ENCODE measurements around the gene KRTAP4-9.
"Not testable (repeated sequence)": the region's sequence is repeated elsewhere in the genome, so short reads cannot be mapped to it uniquely, and the experiment has no call there.

The KRTAP4-9 gene

DNA sequence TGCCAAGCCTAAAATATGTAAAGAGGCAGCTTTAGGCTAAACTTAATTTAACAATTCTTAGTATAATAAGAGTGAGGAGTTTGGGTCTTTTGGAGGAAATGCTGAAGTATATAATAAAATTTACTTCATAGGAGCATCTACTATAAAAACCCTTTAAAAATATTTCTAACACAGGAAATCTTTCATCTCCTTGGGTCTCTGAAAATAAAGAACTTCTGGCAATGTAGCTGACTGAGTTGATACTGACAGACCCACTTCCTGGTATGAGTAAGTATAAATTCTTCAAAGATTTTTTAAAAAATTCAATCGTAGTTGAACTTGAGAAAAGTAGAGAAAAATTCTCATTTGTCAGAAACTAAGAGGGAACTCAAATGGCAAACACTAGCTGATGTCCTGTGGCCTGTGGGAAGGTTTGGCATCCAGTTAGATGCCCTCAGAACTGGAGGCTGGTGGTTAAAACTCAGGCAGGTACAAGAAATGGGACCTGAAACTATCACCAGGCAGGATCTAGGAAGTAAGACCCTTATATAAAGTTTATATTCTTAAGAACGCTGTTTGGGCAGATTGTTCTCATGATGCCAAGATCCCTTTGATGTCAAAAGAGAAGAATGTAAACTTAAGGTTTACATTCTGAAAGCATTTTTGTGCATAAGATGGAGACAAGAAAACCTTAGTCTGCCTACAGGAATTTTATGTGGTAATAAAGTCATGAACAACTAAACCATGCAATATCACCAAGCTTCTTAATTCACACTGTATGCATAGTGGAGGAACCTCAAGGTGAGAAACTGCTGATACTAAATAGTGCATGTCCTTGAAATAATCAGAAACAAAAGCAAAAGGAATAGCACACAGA, 28.9 kb downstream of the KRTAP4-9 start:
- no peak for DNase-seq

DNA sequence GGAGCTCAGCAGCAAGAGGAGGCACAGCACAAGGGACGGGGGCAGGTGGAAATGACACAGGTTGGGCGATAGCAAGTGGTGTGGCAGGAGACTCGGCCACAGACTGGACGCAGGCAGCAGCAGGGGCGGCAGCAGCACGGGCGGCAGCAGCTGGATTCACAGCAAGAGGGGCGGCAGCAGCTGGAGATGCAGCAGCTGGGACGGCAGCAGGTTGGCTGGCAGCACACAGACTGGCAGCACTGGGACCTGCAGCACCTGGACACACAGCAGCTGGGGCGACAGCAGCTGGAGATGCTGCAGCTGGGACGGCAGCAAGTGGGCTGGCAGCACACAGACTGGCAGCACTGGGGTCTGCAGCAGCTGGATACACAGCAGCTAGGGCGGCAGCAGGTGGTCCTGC, 34.7 kb downstream of the KRTAP4-9 start:
- not testable (repeated sequence) for DNase-seq

DNA sequence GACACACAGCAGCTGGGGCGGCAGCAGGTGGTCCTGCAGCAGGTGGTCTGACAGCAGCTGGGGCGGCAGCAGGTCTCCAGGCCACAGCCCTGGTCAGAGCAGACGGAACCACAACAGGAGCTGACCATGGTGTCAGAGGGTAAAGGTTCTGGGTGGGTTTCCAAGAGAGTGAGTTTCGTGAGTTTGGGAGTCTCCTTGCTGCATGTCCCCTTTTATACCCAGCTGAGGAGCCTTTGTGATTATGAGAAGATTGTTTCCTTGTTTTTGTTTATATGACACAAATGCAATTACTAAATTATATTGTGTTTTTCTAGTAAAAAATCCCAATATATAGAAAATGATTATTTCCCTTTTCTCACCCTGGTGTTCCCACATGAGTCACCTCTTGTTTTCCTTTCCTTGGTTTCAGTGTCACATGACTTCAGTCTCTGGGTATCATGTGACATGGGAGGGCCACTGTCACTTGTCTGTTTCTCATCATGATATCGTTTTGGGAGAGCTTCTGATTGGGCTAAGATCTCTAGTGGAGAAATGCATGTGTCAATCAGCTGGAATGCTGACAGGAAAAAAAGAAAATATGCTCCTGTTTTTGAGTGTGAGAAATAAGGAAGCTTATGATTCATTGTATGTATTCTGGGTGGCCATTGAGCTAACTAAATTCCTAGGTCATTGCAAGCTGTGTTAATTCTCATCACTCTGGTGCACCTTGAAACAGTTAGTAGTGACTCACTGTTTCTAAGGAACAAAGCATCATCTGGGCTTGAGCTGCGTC, 35.4 kb downstream of the KRTAP4-9 start, which contains the start of gene KRTAP4-6:
Gene KRTAP4-6 (minus strand): TSS at position 185 of the 772 bp plus-strand sequence. CDS start 57 bp downstream, at position 128.
- DNase-seq, result no peak

DNA sequence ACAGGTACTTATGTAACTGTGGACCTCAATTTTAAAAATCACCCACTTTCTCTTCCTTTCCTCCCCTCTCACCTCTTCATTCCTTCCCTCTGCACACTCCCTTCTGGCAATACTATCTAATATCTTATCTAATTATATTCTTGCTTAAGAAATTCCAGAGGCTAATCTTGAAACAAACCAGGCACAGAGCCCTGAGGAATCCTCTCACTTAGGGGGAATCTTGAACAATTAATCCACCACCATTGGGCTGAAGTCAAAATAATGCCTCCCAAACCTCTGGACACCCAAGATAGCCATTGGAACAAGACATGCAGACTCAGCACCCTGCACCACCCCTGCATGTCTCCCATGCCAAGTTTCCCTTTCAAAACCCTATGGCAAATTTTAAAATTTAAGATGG, 36.2 kb downstream of the KRTAP4-9 start:
- DNase-seq, result no peak

DNA sequence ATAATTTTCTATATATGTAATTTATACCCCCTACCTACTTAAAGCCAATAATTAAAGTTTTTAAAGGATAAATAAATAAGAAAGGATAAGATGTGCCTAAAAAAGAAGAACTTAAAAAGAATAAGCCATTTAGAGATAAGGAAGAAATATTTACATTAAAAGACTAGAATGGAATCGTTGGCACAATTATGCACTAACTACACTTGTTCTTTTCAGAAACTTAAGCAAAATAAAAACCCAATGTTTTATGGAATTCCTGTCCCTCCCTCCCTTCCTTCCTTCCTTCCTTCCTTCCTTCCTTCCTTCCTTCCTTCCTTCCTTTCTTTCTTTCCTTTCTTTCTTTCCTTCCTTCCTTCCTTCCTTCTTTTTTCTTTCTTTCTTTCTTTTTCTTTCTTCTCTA, 39.7 kb downstream of the KRTAP4-9 start:
- DNase-seq, result no peak

DNA sequence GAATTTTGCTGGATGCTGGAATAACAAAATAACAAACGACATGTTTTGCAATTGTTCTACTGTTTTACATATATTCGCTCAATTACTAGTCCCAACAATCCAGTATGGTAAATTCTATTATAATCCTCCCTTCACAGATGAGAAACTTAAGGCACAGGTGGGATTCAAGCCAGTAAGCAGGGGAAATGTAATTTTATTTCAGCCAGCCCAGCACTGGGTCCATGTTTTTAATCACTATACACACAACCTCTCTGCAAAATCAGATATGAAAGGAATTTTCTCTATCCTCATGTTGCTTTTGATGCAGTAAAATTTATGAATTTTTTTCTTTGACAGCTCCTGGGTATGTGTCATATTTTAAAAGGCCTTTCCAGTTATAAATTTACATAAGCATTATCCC, 40.1 kb downstream of the KRTAP4-9 start:
- DNase-seq, result no peak

DNA sequence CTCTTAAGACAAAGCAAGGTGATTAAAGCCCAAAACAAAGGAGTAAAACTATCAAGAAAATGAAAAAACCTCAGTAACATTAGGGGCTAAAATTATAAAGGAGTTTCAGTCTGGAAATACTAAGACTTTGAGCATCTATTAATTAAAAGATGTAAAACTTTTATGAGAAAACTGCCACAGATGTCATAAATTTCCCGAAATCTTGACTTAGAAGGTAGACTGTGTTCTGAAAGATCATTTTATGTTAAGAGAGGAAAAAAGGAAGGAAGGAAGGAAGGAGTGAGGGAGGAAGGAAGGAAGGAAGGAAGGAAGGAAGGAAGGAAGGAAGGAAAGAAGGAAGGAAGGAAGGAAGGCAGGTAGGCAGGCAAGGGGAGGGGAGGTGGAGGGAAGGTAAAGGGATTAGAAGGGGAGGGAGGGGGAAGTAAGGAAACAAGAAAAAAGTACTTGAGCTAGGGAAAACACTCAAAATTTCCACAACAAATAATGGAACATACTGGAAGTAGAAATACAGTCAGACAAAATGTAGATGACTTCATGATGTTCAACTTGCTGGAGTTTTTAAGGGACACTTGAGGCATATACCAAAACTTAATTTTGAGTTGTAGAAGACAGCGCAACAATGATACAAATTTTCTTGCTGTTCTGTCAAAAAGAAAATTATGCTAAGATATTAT, 42.5 kb downstream of the KRTAP4-9 start:
- no peak for DNase-seq

DNA sequence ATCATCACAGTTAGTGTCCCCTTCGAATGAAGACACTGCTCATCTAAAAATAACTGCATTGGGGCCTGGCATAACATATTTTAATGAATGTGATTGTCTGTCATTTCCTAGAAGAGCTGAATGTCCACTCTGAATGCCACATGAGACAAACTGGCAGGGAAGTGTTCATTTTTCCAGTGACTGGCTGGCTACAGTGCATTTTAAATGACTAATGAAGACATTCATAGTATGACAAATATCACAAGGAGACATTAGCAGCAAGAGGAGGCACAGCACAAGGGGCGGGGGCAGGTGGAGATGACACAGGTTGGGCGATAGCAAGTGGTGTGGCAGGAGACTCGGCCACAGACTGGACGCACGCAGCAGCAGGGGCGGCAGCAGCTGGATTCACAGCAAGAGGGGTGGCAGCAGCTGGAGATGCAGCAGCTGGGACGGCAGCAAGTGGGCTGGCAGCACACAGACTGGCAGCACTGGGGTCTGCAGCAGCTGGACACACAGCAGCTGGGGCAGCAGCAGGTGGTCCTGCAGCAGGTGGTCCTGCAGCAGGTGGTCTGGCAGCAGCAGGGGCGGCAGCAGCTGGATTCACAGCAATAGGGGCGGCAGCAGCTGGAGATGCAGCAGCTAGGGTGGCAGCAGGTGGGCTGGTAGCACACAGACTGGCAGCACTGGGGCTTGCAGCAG, 43.9 kb downstream of the KRTAP4-9 start:
- not testable (repeated sequence) for DNase-seq

DNA sequence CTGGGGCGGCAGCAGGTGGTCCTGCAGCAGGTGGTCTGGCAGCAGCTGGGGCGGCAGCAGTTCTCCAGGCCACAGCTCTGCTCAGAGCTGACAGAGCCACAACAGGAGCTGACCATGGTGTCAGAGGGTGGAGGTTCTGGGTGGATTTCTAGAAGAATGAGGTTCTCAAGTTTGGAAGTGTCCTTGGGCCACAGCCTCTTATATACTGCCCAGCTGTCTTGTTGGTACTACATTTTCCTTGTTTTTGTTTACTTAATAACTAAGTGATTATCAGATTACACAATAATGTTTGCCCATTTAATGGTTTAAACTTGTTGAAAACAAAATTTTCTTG, 44.4 kb downstream of the KRTAP4-9 start, which contains the start of gene KRTAP4-5:
Gene KRTAP4-5 (minus strand): TSS at position 174 of the 334 bp plus-strand sequence. CDS start 58 bp downstream, at position 116.
- DNase-seq, result no peak

DNA sequence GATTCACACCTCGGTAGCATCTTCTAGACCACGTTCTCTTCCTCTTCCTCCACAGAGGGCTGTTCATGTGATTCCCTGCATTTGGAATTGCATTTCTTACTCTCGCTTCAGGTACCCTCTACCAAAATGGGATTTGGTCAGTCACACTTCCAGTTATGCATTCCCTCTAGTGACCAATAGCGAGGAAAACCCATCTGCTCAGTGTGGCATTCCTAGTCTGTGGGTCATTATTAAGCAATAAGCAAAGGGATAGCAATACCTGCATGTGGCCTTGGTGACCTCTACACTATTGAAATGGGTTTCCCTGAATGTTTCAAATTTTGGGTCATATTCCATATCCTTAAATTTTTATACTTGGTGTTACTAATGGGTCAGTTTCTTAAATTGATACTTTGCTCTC, 44.8 kb downstream of the KRTAP4-9 start:
- DNase-seq, result no peak

DNA sequence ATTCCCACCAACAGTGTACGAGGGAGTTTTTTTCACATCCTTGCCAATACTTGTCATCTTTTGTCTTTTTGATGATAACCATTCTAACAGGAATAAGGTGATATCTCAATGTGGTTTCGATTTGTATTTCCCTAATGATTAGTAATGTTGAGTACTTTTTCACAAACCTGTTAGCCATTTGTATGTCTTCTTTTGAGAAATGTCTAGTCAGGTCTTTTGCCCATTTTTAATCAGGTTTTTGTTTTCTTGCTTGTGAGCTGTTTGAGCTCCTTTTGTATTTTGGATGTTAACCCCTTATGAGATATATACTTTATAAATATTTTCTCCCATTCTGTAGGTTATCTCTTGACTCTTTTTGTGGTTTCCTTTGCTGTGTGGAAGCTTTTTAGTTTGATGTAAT, 46.3 kb downstream of the KRTAP4-9 start:
- no peak for DNase-seq

DNA sequence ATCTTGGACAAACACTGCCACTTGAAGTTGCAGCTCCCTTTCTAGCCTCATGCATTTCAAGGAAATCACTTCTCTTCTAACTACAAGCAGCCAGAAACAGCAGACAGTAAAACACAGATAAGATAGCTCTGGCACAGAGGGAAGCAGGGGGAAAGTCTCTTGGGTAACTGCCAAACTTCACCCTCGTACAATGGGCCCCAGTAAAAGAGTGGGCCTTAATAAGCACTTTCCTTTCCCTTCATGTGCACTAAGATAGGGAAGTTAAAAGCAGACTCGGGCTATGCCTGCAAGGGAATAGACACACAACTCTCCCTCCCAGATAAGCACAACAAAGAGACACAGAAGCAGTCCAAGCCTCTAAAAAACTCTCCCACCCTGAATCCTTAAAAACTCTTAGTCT, 48.7 kb downstream of the KRTAP4-9 start:
- DNase-seq, result peak; percentile 64

Data from OCI-M1 (cell line).